ENCODE data around the gene OPTC. TPM values are rescaled to one million over a fixed set of nuclear protein-coding genes. Genes with fewer than 3 reads are reported as not detected.

OPTC gene
- total and polyA plus RNA-seq, 2 of the 8 experiments (the other 6 are each of a cell fraction or from before 2014, with no cell fraction given), result 1.1 to 4.0 TPM

GRCh38 chr1:203478986-203479385, 15.0 kb upstream of the OPTC start (continued):
- TF ChIP-seq CHD7 (IDR thresholded peaks at IDR 0.05; ENCODE audit: insufficient replicate concordance, low read length) (no peak), JUN (IDR thresholded peaks at IDR 0.05; ENCODE audit: low read depth, low read length) (no peak), KDM4A (IDR thresholded peaks at IDR 0.05; ENCODE audit: low read depth, low read length, severe bottlenecking) (no peak), EP300 (IDR thresholded peaks at IDR 0.05; ENCODE audit: borderline replicate concordance in 1 of 2, low read depth in 2 of 2, low read length in 2 of 2) (no peak), POLR2A (IDR thresholded peaks at IDR 0.05; ENCODE audit: control extremely low read depth in 1 of 2, low read depth in 2 of 2, low read length in 2 of 2) (no peak), BCL11A (IDR thresholded peaks at IDR 0.05; ENCODE audit: low read depth in 2 of 2, low read length in 2 of 2) (no peak), ASH2L (IDR thresholded peaks at IDR 0.05; ENCODE audit: low read length) (no peak), RNF2 (IDR thresholded peaks at IDR 0.05; ENCODE audit: borderline replicate concordance, low read depth, low read length, missing control alignments, poor library complexity, severe bottlenecking) (no peak), RFX5 (IDR thresholded peaks at IDR 0.05; ENCODE audit: borderline replicate concordance, low read depth, low read length) (no peak)
